Esophagus muscularis mucosa (tissue), 4 donors: ENCODE data around the gene DAD1. TPM values are rescaled to one million over a fixed set of nuclear protein-coding genes. Genes with fewer than 3 reads are reported as not detected.
"Not testable (repeated sequence)": the region's sequence is repeated elsewhere in the genome, so short reads cannot be mapped to it uniquely, and the experiment has no call there.

ENCODE experiments used
- DNase-seq: peaks from one replicate; pipeline ENCODE4 v3.0.0-alpha.2; 2017; ENCODE audit errors: extremely low spot score
- H3K27ac ChIP-seq, 4 donors: fragments of 200-600 bp; sonication (generic); replicated peaks in 1 of 4; 1 replicate in 3 of 4; 2 replicates in 1 of 4; pipeline ENCODE4 v1.5.1; 2016 to 2019; ENCODE audit warnings: mild to moderate bottlenecking in 1 of 4
- H3K27me3 ChIP-seq, 4 donors: fragments of 200-600 bp; sonication (generic); one replicate each; pipeline versions ENCODE4 v1.5.1 to v1.6.0; 2016 to 2019
- H3K36me3 ChIP-seq, 4 donors: fragments of 200-600 bp; sonication (generic); one replicate each; pipeline ENCODE4 v1.5.1; 2016 to 2019
- H3K4me1 ChIP-seq, 4 donors: fragments of 200-600 bp; sonication (generic); one replicate each; pipeline ENCODE4 v1.5.1; 2016 to 2019
- H3K4me3 ChIP-seq, 4 donors: fragments of 200-600 bp; sonication (generic); 1 replicate in 2 of 4; 2 replicates in 2 of 4; pipeline ENCODE4 v1.5.1; 2016 to 2019; ENCODE audit warnings: mild to moderate bottlenecking in 4 of 4, moderate library complexity in 1 of 4
- H3K9me3 ChIP-seq, 4 donors: fragments of 200-600 bp; sonication (generic); 1 replicate in 3 of 4; 2 replicates in 1 of 4; pipeline ENCODE4 v1.5.1; 2016 to 2019
- CTCF ChIP-seq, 3 experiments: fragments of 200-600 bp in 2 of 3; fragments of 450-650 bp in 1 of 3; sonication (generic) in 2 of 3; IDR thresholded peaks; one replicate each; pipeline ENCODE4 v1.5.1; 2017 to 2019; ENCODE audit warnings: antibody characterized with exemption in 3 of 3, mild to moderate bottlenecking in 2 of 3, moderate library complexity in 1 of 3
- EP300 ChIP-seq: sonication (generic); formaldehyde crosslinking; IDR thresholded peaks from one replicate; pipeline ENCODE4 v1.6.1; 2017; ENCODE audit warnings: antibody characterized with exemption
- POLR2A ChIP-seq: fragments of 450-650 bp; IDR thresholded peaks from one replicate; pipeline ENCODE4 v1.6.1; 2017; ENCODE audit warnings: antibody characterized with exemption, moderate library complexity, mild to moderate bottlenecking, low read depth
- POLR2AphosphoS5 ChIP-seq, 2 donors: sonication (generic); formaldehyde crosslinking; IDR thresholded peaks; one replicate each; pipeline ENCODE4 v1.6.1; 2017; ENCODE audit warnings: antibody characterized with exemption in 2 of 2
- WGBS: methylation state at CpG from one replicate; pipeline ENCODE4 v1.1.5; 2018; 5-methylcytosine and 5-hydroxymethylcytosine counted together
- intact Hi-C: fragments of 100-400 bp; cut with DNase I; formaldehyde crosslinking; loops from one replicate; pipeline ENCODE4 v1.15.1; 2023
- total RNA-seq, 4 donors: library from RNA; depleted of rRNA; stranded (reverse); fragments of >200 nt; gene quantifications; one replicate each; pipeline versions ENCODE4 v1.1.0 to v1.2.1, GENCODE V29; 2016

Gene DAD1
- total RNA-seq, 4 donors from 2014 or later, result 118 to 154 (median 131) TPM

- 69% methylated on average over 5 of the region's 5 CpGs for WGBS
- Histone ChIP-seq H3K36me3 (no peaks in the 10 kb centered on the region), H3K27ac (no peak overlapping the region), H3K4me3 (no peak overlapping the region), H3K27me3 (peaks cover 0 to 3% (median 0%) of the 10 kb centered on the region in 4 donors), H3K4me1 (no peaks in the 10 kb centered on the region), H3K9me3 (no peaks in the 10 kb centered on the region)
- no peak for DNase-seq
- intact Hi-C loops, result no loop called here
- TF ChIP-seq EP300 (no peak), POLR2AphosphoS5 (IDR thresholded peaks at IDR 0.05) (no peak), POLR2A (no peak), CTCF (IDR thresholded peaks at IDR 0.05) (no peak)
Measured at GRCh38 chr14:22629361-22629760, 40.3 kb upstream of the DAD1 start.

- intact Hi-C loops, result no loop called here
- no peak overlapping the region for H3K27ac ChIP-seq
- WGBS, result 77% methylated on average over 7 of the region's 7 CpGs
Measured at GRCh38 chr14:22627506-22628263, 38.7 kb upstream of the DAD1 start.

GRCh38 chr14:22626590-22626989, 37.6 kb upstream of the DAD1 start:
- intact Hi-C loops, result no loop called here
- no peak overlapping the region for H3K4me3 ChIP-seq
- no peaks in the 10 kb centered on the region for H3K27me3 ChIP-seq
- no peak overlapping the region for H3K27ac ChIP-seq
- DNase-seq, result no peak
- WGBS, result 88% methylated on average over 6 of the region's 6 CpGs
- H3K4me1 ChIP-seq, result no peaks in the 10 kb centered on the region
- no peaks in the 10 kb centered on the region for H3K36me3 ChIP-seq
- no peak for TF ChIP-seq CTCF (IDR thresholded peaks at IDR 0.05)
- no peak for TF ChIP-seq POLR2AphosphoS5 (IDR thresholded peaks at IDR 0.05)
- TF ChIP-seq EP300, result no peak
- TF ChIP-seq POLR2A, result no peak
- H3K9me3 ChIP-seq, result no peaks in the 10 kb centered on the region

More at GRCh38 chr14:22627506-22628263, 38.7 kb upstream of the DAD1 start:
- TF ChIP-seq POLR2A, result no peak
- TF ChIP-seq POLR2AphosphoS5 (IDR thresholded peaks at IDR 0.05), result no peak
- DNase-seq, result no peak
- no peak overlapping the region for H3K4me3 ChIP-seq
- no peaks in the 10 kb centered on the region for H3K4me1 ChIP-seq
- H3K9me3 ChIP-seq, result no peaks in the 10 kb centered on the region
- peaks cover 0 to 3% (median 0%) of the 10 kb centered on the region in 4 donors for H3K27me3 ChIP-seq
- H3K36me3 ChIP-seq, result no peaks in the 10 kb centered on the region

GRCh38 chr14:22623047-22623446, 34.0 kb upstream of the DAD1 start:
- WGBS, result 24% methylated on average over 2 of the region's 2 CpGs
- no peak for TF ChIP-seq POLR2AphosphoS5 (IDR thresholded peaks at IDR 0.05)
- TF ChIP-seq CTCF (IDR thresholded peaks at IDR 0.05), result no peak
- TF ChIP-seq EP300, result no peak
- no peak for TF ChIP-seq POLR2A
- intact Hi-C loops, result no loop called here
- H3K4me1 ChIP-seq, result no peaks in the 10 kb centered on the region
- no peaks in the 10 kb centered on the region for H3K9me3 ChIP-seq
- no peak for DNase-seq
- no peaks in the 10 kb centered on the region for H3K36me3 ChIP-seq
- H3K27me3 ChIP-seq, result no peaks in the 10 kb centered on the region
- H3K27ac ChIP-seq, result no peak overlapping the region
- no peak overlapping the region for H3K4me3 ChIP-seq

GRCh38 chr14:22622255-22622654, 33.2 kb upstream of the DAD1 start:
- intact Hi-C loops, result no loop called here
- no peaks in the 10 kb centered on the region for H3K4me1 ChIP-seq
- DNase-seq, result no peak
- H3K27me3 ChIP-seq, result no peaks in the 10 kb centered on the region
- 82% methylated on average over 2 of the region's 2 CpGs for WGBS
- H3K36me3 ChIP-seq, result no peaks in the 10 kb centered on the region
- H3K27ac ChIP-seq, result no peak overlapping the region
- H3K9me3 ChIP-seq, result no peaks in the 10 kb centered on the region
- TF ChIP-seq EP300, result no peak
- TF ChIP-seq POLR2AphosphoS5 (IDR thresholded peaks at IDR 0.05), result no peak
- no peak overlapping the region for H3K4me3 ChIP-seq

- Histone ChIP-seq H3K36me3 (peaks cover 5 to 28% (median 15%) of the 10 kb centered on the region in 4 donors), H3K4me1 (peaks cover 8 to 18% (median 16%) of the 10 kb centered on the region in 4 donors)
- DNase-seq, H3K4me3 ChIP-seq, H3K9me3 ChIP-seq, intact Hi-C loops, H3K27ac ChIP-seq, H3K27me3 ChIP-seq: not testable (repeated sequence)
- 95% methylated on average over 2 of the region's 2 CpGs for WGBS
Measured at GRCh38 chr14:22615765-22616164, 26.7 kb upstream of the DAD1 start.
